ENCODE data around the gene BNIP3. TPM values are rescaled to one million over a fixed set of nuclear protein-coding genes. Genes with fewer than 3 reads are reported as not detected.

Gene BNIP3
- total and polyA plus RNA-seq, 3 experiments from 2014 or later, result 26.3 to 40.7 (median 39.8) TPM

- H3K9me3 ChIP-seq (ENCODE audit: low read length), result no peaks in the 10 kb centered on the region
- no peak overlapping the region for H3K4me3 ChIP-seq (ENCODE audit: low read length)
- H3K27me3 ChIP-seq (ENCODE audit: insufficient read depth, low read length, poor library complexity, severe bottlenecking), result no peaks in the 10 kb centered on the region
- H3K4me3 Mint-ChIP-seq, result no peak overlapping the region
- CTCF ChIA-PET, result interaction anchor here (1.0 to 1.5 kb wide), 3 partner anchors 49 to 60 kb away, joined by 3 to 5 read pairs (median 4); no protein-coding TSS in a partner anchor
- no peaks in the 10 kb centered on the region for H3K9me3 Mint-ChIP-seq
- DNase-seq, result no peak
- peaks cover 0 to 4% (median 0%) of the 10 kb centered on the region in 3 donors for H3K4me1 Mint-ChIP-seq
- peaks cover 35% of the 10 kb centered on the region for H3K36me3 ChIP-seq (ENCODE audit: insufficient read depth, low read length)
- peak overlapping the region in 3 of 8 donors; percentile 19 to 51 (median 23) for H3K27ac Mint-ChIP-seq
- H3K36me3 Mint-ChIP-seq, result peaks cover 13 to 91% (median 29%) of the 10 kb centered on the region in 3 donors
- POLR2A ChIA-PET, result no interaction called here
- H3K27me3 Mint-ChIP-seq, result no peaks in the 10 kb centered on the region
- no peak overlapping the region for H3K27ac ChIP-seq (ENCODE audit: low read depth, low read length)
- H3K4me1 ChIP-seq (ENCODE audit: insufficient read depth, low read length), result no peaks in the 10 kb centered on the region
These were observed 36.6 kb downstream of the BNIP3 start for GRCh38 chr10:131944976-131945695.

GRCh38 chr10:131944412-131944811, 37.3 kb downstream of the BNIP3 start:
- Mint-ChIP-seq H3K36me3 (peaks cover 13 to 93% (median 27%) of the 10 kb centered on the region in 3 donors), H3K27ac (peak overlapping the region in 3 of 8 donors; percentile 3 to 51 (median 23)), H3K4me1 (peaks cover 0 to 4% (median 0%) of the 10 kb centered on the region in 3 donors), H3K4me3 (no peak overlapping the region), H3K27me3 (no peaks in the 10 kb centered on the region), H3K9me3 (no peaks in the 10 kb centered on the region)
- no peaks in the 10 kb centered on the region for H3K4me1 ChIP-seq (ENCODE audit: insufficient read depth, low read length)
- H3K27me3 ChIP-seq (ENCODE audit: insufficient read depth, low read length, poor library complexity, severe bottlenecking), result no peaks in the 10 kb centered on the region
- no peak for DNase-seq
- no peak overlapping the region for H3K4me3 ChIP-seq (ENCODE audit: low read length)
- no peaks in the 10 kb centered on the region for H3K9me3 ChIP-seq (ENCODE audit: low read length)
- H3K27ac ChIP-seq (ENCODE audit: low read depth, low read length), result no peak overlapping the region
- peaks cover 34% of the 10 kb centered on the region for H3K36me3 ChIP-seq (ENCODE audit: insufficient read depth, low read length)
- POLR2A ChIA-PET, result interaction anchor here (0.6 kb wide), 1 partner anchor 9 kb away, joined by 3 read pairs; no protein-coding TSS in a partner anchor
- CTCF ChIA-PET, result interaction anchor here (1.1 to 1.5 kb wide), 2 partner anchors 49 to 59 kb away, joined by 4 to 5 read pairs; no protein-coding TSS in a partner anchor

GRCh38 chr10:131943021-131943814, 38.5 kb downstream of the BNIP3 start:
- peak overlapping the region in 5 of 8 donors; percentile 23 to 76 (median 63) for H3K27ac Mint-ChIP-seq

GRCh38 chr10:131942455-131942854, 39.3 kb downstream of the BNIP3 start:
- CTCF ChIA-PET, result interaction anchor here (1.0 to 1.8 kb wide), 2 partner anchors 11 to 57 kb away, joined by 5 read pairs; no protein-coding TSS in a partner anchor
- Histone ChIP-seq H3K36me3 (ENCODE audit: insufficient read depth, low read length) (peaks cover 23% of the 10 kb centered on the region), H3K27ac (ENCODE audit: low read depth, low read length) (no peak overlapping the region), H3K9me3 (ENCODE audit: low read length) (no peaks in the 10 kb centered on the region), H3K4me1 (ENCODE audit: insufficient read depth, low read length) (no peaks in the 10 kb centered on the region), H3K4me3 (ENCODE audit: low read length) (no peak overlapping the region), H3K27me3 (ENCODE audit: insufficient read depth, low read length, poor library complexity, severe bottlenecking) (no peaks in the 10 kb centered on the region)
- no peak for DNase-seq
- Mint-ChIP-seq H3K27ac (peak overlapping the region in 2 of 8 donors; percentile 52 to 55), H3K27me3 (no peaks in the 10 kb centered on the region), H3K9me3 (no peaks in the 10 kb centered on the region), H3K4me1 (peaks cover 0 to 4% (median 3%) of the 10 kb centered on the region in 3 donors), H3K4me3 (no peak overlapping the region), H3K36me3 (peaks cover 5 to 87% (median 19%) of the 10 kb centered on the region in 3 donors)
- POLR2A ChIA-PET, result no interaction called here

More at GRCh38 chr10:131943021-131943814, 38.5 kb downstream of the BNIP3 start:
- no peaks in the 10 kb centered on the region for H3K9me3 ChIP-seq (ENCODE audit: low read length)
- H3K36me3 ChIP-seq (ENCODE audit: insufficient read depth, low read length), result peaks cover 30% of the 10 kb centered on the region
- no peaks in the 10 kb centered on the region for H3K4me1 ChIP-seq (ENCODE audit: insufficient read depth, low read length)
- POLR2A ChIA-PET, result interaction anchor here (0.5 kb wide), 1 partner anchor 38 kb away, joined by 3 read pairs; no protein-coding TSS in a partner anchor
- CTCF ChIA-PET, result interaction anchor here (0.6 to 1.8 kb wide), 5 partner anchors 10 to 80 kb away, joined by 3 to 5 read pairs (median 4); no protein-coding TSS in a partner anchor
- Mint-ChIP-seq H3K36me3 (peaks cover 11 to 87% (median 27%) of the 10 kb centered on the region in 3 donors), H3K4me1 (peaks cover 0 to 4% (median 0%) of the 10 kb centered on the region in 3 donors), H3K27me3 (no peaks in the 10 kb centered on the region), H3K4me3 (no peak overlapping the region), H3K9me3 (no peaks in the 10 kb centered on the region)
- H3K4me3 ChIP-seq (ENCODE audit: low read length), result no peak overlapping the region
- peak in 1 of 5 donors; percentile 11 for DNase-seq
- H3K27ac ChIP-seq (ENCODE audit: low read depth, low read length), result no peak overlapping the region
- H3K27me3 ChIP-seq (ENCODE audit: insufficient read depth, low read length, poor library complexity, severe bottlenecking), result no peaks in the 10 kb centered on the region

GRCh38 chr10:131938681-131939080, 43.0 kb downstream of the BNIP3 start:
- Histone ChIP-seq H3K9me3 (ENCODE audit: low read length) (no peaks in the 10 kb centered on the region), H3K27me3 (ENCODE audit: insufficient read depth, low read length, poor library complexity, severe bottlenecking) (no peaks in the 10 kb centered on the region), H3K4me3 (ENCODE audit: low read length) (no peak overlapping the region), H3K36me3 (ENCODE audit: insufficient read depth, low read length) (peaks cover 7% of the 10 kb centered on the region), H3K27ac (ENCODE audit: low read depth, low read length) (no peak overlapping the region), H3K4me1 (ENCODE audit: insufficient read depth, low read length) (peaks cover 10% of the 10 kb centered on the region)
- H3K27ac Mint-ChIP-seq, result no peak overlapping the region
- POLR2A ChIA-PET, result no interaction called here
- peaks cover 1 to 82% (median 11%) of the 10 kb centered on the region in 3 donors for H3K36me3 Mint-ChIP-seq
- DNase-seq, result no peak
- CTCF ChIA-PET, result no interaction called here
- H3K9me3 Mint-ChIP-seq, result no peaks in the 10 kb centered on the region
- no peaks in the 10 kb centered on the region for H3K27me3 Mint-ChIP-seq
- peaks cover 17 to 20% (median 18%) of the 10 kb centered on the region in 3 donors for H3K4me1 Mint-ChIP-seq
- no peak overlapping the region for H3K4me3 Mint-ChIP-seq

GRCh38 chr10:131937836-131938235, 43.9 kb downstream of the BNIP3 start:
- peaks cover 7% of the 10 kb centered on the region for H3K36me3 ChIP-seq (ENCODE audit: insufficient read depth, low read length)
- H3K27me3 Mint-ChIP-seq, result no peaks in the 10 kb centered on the region
- H3K9me3 Mint-ChIP-seq, result no peaks in the 10 kb centered on the region
- H3K4me3 ChIP-seq (ENCODE audit: low read length), result no peak overlapping the region
- H3K9me3 ChIP-seq (ENCODE audit: low read length), result no peaks in the 10 kb centered on the region
- H3K36me3 Mint-ChIP-seq, result peaks cover 0 to 76% (median 11%) of the 10 kb centered on the region in 3 donors
- peak overlapping the region in 1 of 8 donors; percentile 89 for H3K27ac Mint-ChIP-seq
- peaks cover 18 to 28% (median 19%) of the 10 kb centered on the region in 3 donors for H3K4me1 Mint-ChIP-seq
- no peaks in the 10 kb centered on the region for H3K27me3 ChIP-seq (ENCODE audit: insufficient read depth, low read length, poor library complexity, severe bottlenecking)
- CTCF ChIA-PET, result interaction anchor here (1.4 kb wide), 1 partner anchor 52 kb away, joined by 4 read pairs; no protein-coding TSS in a partner anchor
- no peak for DNase-seq
- H3K4me3 Mint-ChIP-seq, result no peak overlapping the region
- peaks cover 18% of the 10 kb centered on the region for H3K4me1 ChIP-seq (ENCODE audit: insufficient read depth, low read length)
- POLR2A ChIA-PET, result no interaction called here
- no peak overlapping the region for H3K27ac ChIP-seq (ENCODE audit: low read depth, low read length)

GRCh38 chr10:131936736-131937135, 45.0 kb downstream of the BNIP3 start:
- Histone ChIP-seq H3K27me3 (ENCODE audit: insufficient read depth, low read length, poor library complexity, severe bottlenecking) (no peaks in the 10 kb centered on the region), H3K9me3 (ENCODE audit: low read length) (no peaks in the 10 kb centered on the region), H3K4me1 (ENCODE audit: insufficient read depth, low read length) (peaks cover 21% of the 10 kb centered on the region), H3K27ac (ENCODE audit: low read depth, low read length) (no peak overlapping the region), H3K4me3 (ENCODE audit: low read length) (no peak overlapping the region), H3K36me3 (ENCODE audit: insufficient read depth, low read length) (peaks cover 7% of the 10 kb centered on the region)
- CTCF ChIA-PET, result interaction anchor here (1.4 kb wide), 1 partner anchor 51 kb away, joined by 4 read pairs; no protein-coding TSS in a partner anchor
- H3K27me3 Mint-ChIP-seq, result no peaks in the 10 kb centered on the region
- no peak overlapping the region for H3K27ac Mint-ChIP-seq
- no peaks in the 10 kb centered on the region for H3K9me3 Mint-ChIP-seq
- no peak overlapping the region for H3K4me3 Mint-ChIP-seq
- POLR2A ChIA-PET, result no interaction called here
- H3K36me3 Mint-ChIP-seq, result peaks cover 0 to 71% (median 11%) of the 10 kb centered on the region in 3 donors
- no peak for DNase-seq
- H3K4me1 Mint-ChIP-seq, result peaks cover 18 to 34% (median 22%) of the 10 kb centered on the region in 3 donors
